Transverse colon (tissue), 4 donors: ENCODE data around the gene KRCC1. TPM values are rescaled to one million over a fixed set of nuclear protein-coding genes. Genes with fewer than 3 reads are reported as not detected.

Experiments used
- DNase-seq: peaks from one replicate; pipeline ENCODE4 v3.0.0-alpha.2; 2019
- H3K27ac ChIP-seq, 4 donors: fragments of 200-600 bp; sonication (generic); 2 replicates each; pipeline ENCODE4 v1.5.1; 2016 to 2018; ENCODE audit warnings: inconsistent platforms in 4 of 4
- H3K27me3 ChIP-seq: fragments of 200-600 bp; sonication (generic); 2 replicates; pipeline ENCODE4 v1.5.1; 2017; ENCODE audit warnings: inconsistent platforms
- H3K36me3 ChIP-seq, 4 donors: fragments of 200-600 bp; sonication (generic); 2 replicates each; pipeline ENCODE4 v1.5.1; 2017 to 2019; ENCODE audit warnings: inconsistent platforms in 4 of 4
- H3K4me1 ChIP-seq, 4 donors: fragments of 200-600 bp; sonication (generic); 2 replicates each; pipeline ENCODE4 v1.5.1; 2017 to 2020; ENCODE audit warnings: inconsistent platforms in 4 of 4
- H3K4me3 ChIP-seq, 4 donors: fragments of 200-600 bp; sonication (generic); 1 replicate in 1 of 4; 2 replicates in 3 of 4; pipeline versions ENCODE4 v1.5.1 to v1.6.1; 2017 to 2019; ENCODE audit warnings: inconsistent platforms in 4 of 4
- H3K9me3 ChIP-seq, 2 donors: fragments of 200-600 bp; sonication (generic); 2 replicates each; pipeline ENCODE4 v1.5.1; 2017 to 2019; ENCODE audit warnings: inconsistent platforms in 2 of 2
- CTCF ChIP-seq, 5 experiments: fragments of 200-600 bp in 3 of 5; fragments of 450-650 bp in 2 of 5; sonication (generic) in 3 of 5; IDR thresholded peaks; 1 replicate in 2 of 5; 2 replicates in 3 of 5; pipeline ENCODE4 v1.5.1; 2016 to 2017; ENCODE audit warnings: antibody characterized with exemption in 5 of 5, inconsistent platforms in 3 of 5, mild to moderate bottlenecking in 2 of 5, moderate library complexity in 1 of 5
- EP300 ChIP-seq: sonication (generic); formaldehyde crosslinking; IDR thresholded peaks from one replicate; pipeline ENCODE4 v1.6.1; 2017; ENCODE audit warnings: antibody characterized with exemption, low read depth
- POLR2A ChIP-seq: fragments of 450-650 bp; IDR thresholded peaks from one replicate; pipeline ENCODE4 v1.6.1; 2016; ENCODE audit warnings: antibody characterized with exemption, mild to moderate bottlenecking, moderate library complexity
- POLR2AphosphoS5 ChIP-seq, 3 donors: sonication (generic); formaldehyde crosslinking; IDR thresholded peaks; one replicate each; pipeline ENCODE4 v1.6.1; 2016; ENCODE audit warnings: antibody characterized with exemption in 3 of 3
- WGBS, 2 donors: methylation state at CpG; one replicate each; pipeline ENCODE4 v1.1.5; 2018; ENCODE audit warnings: low coverage in 1 of 2; 5-methylcytosine and 5-hydroxymethylcytosine counted together
- in situ Hi-C, 4 donors: fragments of 200-750 bp; cut with MboI; loops; one replicate each; pipeline versions ENCODE4 v1.15.0 to v1.15.1; 2017; ENCODE audit warnings: low sequenced_read_pairs in 3 of 4, low pct_ligation_motif_present in 1 of 4, low pct_unique_long_range_greater_than_20kb in 1 of 4
- intact Hi-C: fragments of 100-400 bp; cut with DNase I; formaldehyde crosslinking; loops from one replicate; pipeline ENCODE4 v1.15.1; 2023; ENCODE audit warnings: low total_unique reads
- total RNA-seq, 4 donors: library from RNA; depleted of rRNA; stranded (reverse); fragments of >200 nt; gene quantifications; one replicate each; pipeline ENCODE4 v1.1.0, GENCODE V29; 2016

The KRCC1 gene
- total RNA-seq, 4 donors from 2014 or later: 12.3 to 40.6 (median 27.6) TPM

GRCh38 chr2:88097891-88098557, 42.4 kb upstream of the KRCC1 start:
- H3K36me3 ChIP-seq: no peaks in the 10 kb centered on the region
- H3K27me3 ChIP-seq: no peaks in the 10 kb centered on the region
- in situ Hi-C loops (no loop called here), intact Hi-C loops (no loop called here)
- no peaks in the 10 kb centered on the region for H3K9me3 ChIP-seq
- WGBS, 2 donors: 83 to 90% methylated on average over 4 of the region's 4 CpGs
- TF ChIP-seq CTCF (IDR thresholded peaks at IDR 0.05) (no peak), POLR2AphosphoS5 (IDR thresholded peaks at IDR 0.05) (no peak), POLR2A (no peak), EP300 (no peak)
- no peak overlapping the region for H3K4me3 ChIP-seq
- H3K4me1 ChIP-seq: no peaks in the 10 kb centered on the region
- no peak overlapping the region for H3K27ac ChIP-seq
- DNase-seq: no peak

GRCh38 chr2:88097192-88097591, 41.6 kb upstream of the KRCC1 start:
- TF ChIP-seq POLR2A: no peak
- no peak for TF ChIP-seq EP300
- no peak for TF ChIP-seq POLR2AphosphoS5 (IDR thresholded peaks at IDR 0.05)
- TF ChIP-seq CTCF (IDR thresholded peaks at IDR 0.05): no peak
- H3K36me3 ChIP-seq: no peaks in the 10 kb centered on the region
- no peak overlapping the region for H3K4me3 ChIP-seq
- no peak overlapping the region for H3K27ac ChIP-seq
- H3K4me1 ChIP-seq: no peaks in the 10 kb centered on the region
- WGBS, 2 donors: 87% methylated on average over 3 of the region's 3 CpGs; no CpG with 5 or more reads in 1 of the 2 donors
- no peaks in the 10 kb centered on the region for H3K27me3 ChIP-seq
- intact Hi-C loops: no loop called here
- no peaks in the 10 kb centered on the region for H3K9me3 ChIP-seq
- DNase-seq: no peak
- in situ Hi-C loops: no loop called here

- WGBS, 2 donors: 54 to 75% methylated on average over 2 to 5 of the region's 5 CpGs
- Histone ChIP-seq H3K27me3 (no peaks in the 10 kb centered on the region), H3K4me1 (no peaks in the 10 kb centered on the region), H3K4me3 (no peak overlapping the region), H3K9me3 (no peaks in the 10 kb centered on the region), H3K36me3 (no peaks in the 10 kb centered on the region), H3K27ac (no peak overlapping the region)
- intact Hi-C loops (no loop called here), in situ Hi-C loops (no loop called here)
- TF ChIP-seq CTCF (IDR thresholded peaks at IDR 0.05) (no peak), POLR2A (no peak), POLR2AphosphoS5 (IDR thresholded peaks at IDR 0.05) (no peak), EP300 (no peak)
- no peak for DNase-seq
These were observed 41.1 kb upstream of the KRCC1 start for GRCh38 chr2:88096708-88097107.

- no peak for DNase-seq
- in situ Hi-C loops: no loop called here
- intact Hi-C loops: no loop called here
- Histone ChIP-seq H3K36me3 (no peaks in the 10 kb centered on the region), H3K27ac (no peak overlapping the region), H3K27me3 (no peaks in the 10 kb centered on the region), H3K4me1 (no peaks in the 10 kb centered on the region), H3K9me3 (no peaks in the 10 kb centered on the region), H3K4me3 (no peak overlapping the region)
- no peak for TF ChIP-seq POLR2A
- no peak for TF ChIP-seq CTCF (IDR thresholded peaks at IDR 0.05)
- no peak for TF ChIP-seq POLR2AphosphoS5 (IDR thresholded peaks at IDR 0.05)
- no peak for TF ChIP-seq EP300
- WGBS, 2 donors: 84 to 92% methylated on average over 2 to 3 of the region's 3 CpGs
These were observed 39.4 kb upstream of the KRCC1 start for GRCh38 chr2:88095022-88095421.
